H9 (cell line): ENCODE data around the gene DPYD. TPM values are rescaled to one million over a fixed set of nuclear protein-coding genes. Genes with fewer than 3 reads are reported as not detected.

ENCODE experiments used
- DNase-seq: peaks from one replicate; pipeline ENCODE4 v3.0.0-alpha.2; 2017
- H2AFZ ChIP-seq: one replicate; pipeline ENCODE4 v1.6.1; 2013; ENCODE audit warnings: mild to moderate bottlenecking, low read length, control low read depth, moderate library complexity
- H2AK5ac ChIP-seq: 2 replicates; pipeline ENCODE4 v1.6.1; 2013; ENCODE audit warnings: low read length, control low read depth, mixed read lengths; ENCODE audit not compliant: insufficient read length
- H2BK120ac ChIP-seq: one replicate; pipeline ENCODE4 v1.6.1; 2013; ENCODE audit warnings: low read depth, mild to moderate bottlenecking, low read length, control low read depth, inconsistent platforms; ENCODE audit not compliant: poor library complexity, severe bottlenecking
- H2BK12ac ChIP-seq: 2 replicates; pipeline ENCODE4 v1.6.1; 2013; ENCODE audit warnings: low read length, control low read depth, mixed read lengths, low read depth; ENCODE audit not compliant: insufficient read length
- H2BK15ac ChIP-seq: 2 replicates; pipeline ENCODE4 v1.6.1; 2013; ENCODE audit warnings: low read depth, low read length, control low read depth
- H2BK20ac ChIP-seq: one replicate; pipeline ENCODE4 v1.6.1; 2013; ENCODE audit warnings: low read depth, mild to moderate bottlenecking, low read length, control low read depth, inconsistent platforms; ENCODE audit not compliant: poor library complexity, severe bottlenecking
- H2BK5ac ChIP-seq: 2 replicates; pipeline ENCODE4 v1.6.1; 2013; ENCODE audit warnings: low read length, control low read depth, mixed read lengths; ENCODE audit not compliant: insufficient read length
- H3K14ac ChIP-seq: 2 replicates; pipeline ENCODE4 v1.6.1; 2013; ENCODE audit warnings: low read length, control low read depth; ENCODE audit not compliant: insufficient read depth
- H3K18ac ChIP-seq: 2 replicates; pipeline ENCODE4 v1.6.1; 2013; ENCODE audit warnings: low read depth, mild to moderate bottlenecking, mixed read lengths, low read length, control low read depth; ENCODE audit not compliant: insufficient read length
- H3K23ac ChIP-seq: 2 replicates; pipeline ENCODE4 v1.6.1; 2013; ENCODE audit warnings: low read length, control low read depth, mixed read lengths, low read depth; ENCODE audit not compliant: insufficient read length
- H3K23me2 ChIP-seq: 2 replicates; pipeline ENCODE4 v1.6.1; 2013; ENCODE audit warnings: low read depth, mild to moderate bottlenecking, mixed read lengths, low read length, control low read depth; ENCODE audit not compliant: insufficient read length, poor library complexity, severe bottlenecking
- H3K27ac ChIP-seq: 2 replicates; pipeline ENCODE4 v1.5.1; 2013; ENCODE audit warnings: low read length, control low read depth, mixed read lengths, low read depth; ENCODE audit not compliant: insufficient read length
- H3K27me3 ChIP-seq: 2 replicates; pipeline ENCODE4 v1.6.1; 2013; ENCODE audit warnings: low read length, control low read depth, inconsistent platforms; ENCODE audit not compliant: insufficient read depth
- H3K4ac ChIP-seq: 2 replicates; pipeline ENCODE4 v1.6.1; 2013; ENCODE audit warnings: low read depth, mild to moderate bottlenecking, control low read depth, inconsistent platforms, low read length, moderate library complexity
- H3K4me1 ChIP-seq: 2 replicates; pipeline ENCODE4 v1.6.1; 2013; ENCODE audit warnings: low read length, control low read depth, inconsistent platforms; ENCODE audit not compliant: insufficient read depth
- H3K4me2 ChIP-seq: 2 replicates; pipeline ENCODE4 v1.6.1; 2013; ENCODE audit warnings: low read length, control low read depth, mixed read lengths; ENCODE audit not compliant: insufficient read length, insufficient read depth
- H3K56ac ChIP-seq: 2 replicates; pipeline ENCODE4 v1.6.1; 2013; ENCODE audit warnings: low read depth, mild to moderate bottlenecking, mixed read lengths, low read length, control low read depth; ENCODE audit not compliant: insufficient read length
- H3K79me1 ChIP-seq: 2 replicates; pipeline ENCODE4 v1.6.1; 2013; ENCODE audit warnings: low read depth, mild to moderate bottlenecking, moderate library complexity, low read length, control low read depth, inconsistent platforms; ENCODE audit not compliant: insufficient read depth, poor library complexity, severe bottlenecking
- H3K79me2 ChIP-seq: 2 replicates; pipeline ENCODE4 v1.6.1; 2013; ENCODE audit warnings: low read length, control low read depth, inconsistent platforms; ENCODE audit not compliant: insufficient read depth
- H3K9ac ChIP-seq: 2 replicates; pipeline ENCODE4 v1.6.1; 2013; ENCODE audit warnings: low read length, control low read depth, mixed read lengths; ENCODE audit not compliant: insufficient read length; ENCODE audit errors: extremely low read depth
- H3K9me3 ChIP-seq: one replicate; pipeline ENCODE4 v1.6.1; 2013; ENCODE audit warnings: low read depth, low read length, inconsistent platforms; ENCODE audit not compliant: control insufficient read depth
- H3T11ph ChIP-seq: one replicate; pipeline ENCODE4 v1.6.1; 2013; ENCODE audit warnings: mild to moderate bottlenecking, low read length, control low read depth, inconsistent platforms
- H4K20me1 ChIP-seq: one replicate; pipeline ENCODE4 v1.6.1; 2013; ENCODE audit not compliant: control insufficient read depth, insufficient read length, insufficient read depth
- H4K5ac ChIP-seq: 2 replicates; pipeline ENCODE4 v1.6.1; 2013; ENCODE audit warnings: low read depth, mild to moderate bottlenecking, mixed read lengths, low read length, control low read depth; ENCODE audit not compliant: insufficient read length
- H4K8ac ChIP-seq: replicated peaks from 2 replicates; pipeline ENCODE4 v1.6.1; 2013; ENCODE audit warnings: low read length, control low read depth, mixed read lengths, low read depth; ENCODE audit not compliant: insufficient read length
- H4K91ac ChIP-seq: 2 replicates; pipeline ENCODE4 v1.6.1; 2013; ENCODE audit warnings: low read depth, mild to moderate bottlenecking, moderate library complexity, mixed read lengths, low read length, control low read depth; ENCODE audit not compliant: insufficient read length
- H3K27ac Mint-ChIP-seq, 3 experiments: 2 replicates in 2 of 3; 3 replicates in 1 of 3; pipeline ENCODE4 v1.8.0; 2020 to 2021; ENCODE audit warnings: mixed read lengths in 3 of 3, mild to moderate bottlenecking in 1 of 3, moderate library complexity in 1 of 3
- H3K27me3 Mint-ChIP-seq: 2 replicates; pipeline ENCODE4 v1.8.0; 2021; ENCODE audit warnings: low read depth, mild to moderate bottlenecking, moderate library complexity, mixed read lengths
- H3K36me3 Mint-ChIP-seq, 3 experiments: 2 replicates in 2 of 3; 3 replicates in 1 of 3; pipeline ENCODE4 v1.8.0; 2020 to 2021; ENCODE audit warnings: low read depth in 3 of 3, mixed read lengths in 3 of 3; ENCODE audit not compliant: insufficient read depth in 1 of 3
- H3K4me1 Mint-ChIP-seq, 2 experiments: 2 replicates each; pipeline ENCODE4 v1.8.0; 2020; ENCODE audit warnings: mixed read lengths in 2 of 2
- H3K4me3 Mint-ChIP-seq, 2 experiments: 2 replicates in 1 of 2; 3 replicates in 1 of 2; pipeline ENCODE4 v1.8.0; 2020 to 2021; ENCODE audit warnings: mild to moderate bottlenecking in 2 of 2, mixed read lengths in 2 of 2, moderate library complexity in 1 of 2
- H3K9me3 Mint-ChIP-seq, 2 experiments: 2 replicates in 1 of 2; 3 replicates in 1 of 2; pipeline ENCODE4 v1.8.0; 2020; ENCODE audit warnings: mild to moderate bottlenecking in 2 of 2, mixed read lengths in 2 of 2, moderate library complexity in 1 of 2
- WGBS: extraction: QIAGEN DNeasy Blood & Tissue Kit; methylation state at CpG from one replicate; pipeline ENCODE4 v1.1.7; 2013; ENCODE audit warnings: missing lambda C conversion rate, low lambda C conversion rate, mixed read lengths; ENCODE audit not compliant: insufficient read length; ENCODE audit errors: extremely low coverage; 5-methylcytosine and 5-hydroxymethylcytosine counted together
- total RNA-seq: library from RNA; stranded (reverse); gene quantifications from 2 replicates; pipeline ENCODE4 v1.2.1, GENCODE V29; 2021
- TF ChIP-seq, protein P1 (sequence below): fragments of 200-600 bp; sonication (generic); conservative IDR thresholded peaks from 3 replicates; pipeline ENCODE4 v1.8.0; 2021; ENCODE audit warnings: antibody characterized with exemption, mild to moderate bottlenecking

The DPYD gene
- total RNA-seq, 1 experiment from 2014 or later, result 0.37 TPM

DNA sequence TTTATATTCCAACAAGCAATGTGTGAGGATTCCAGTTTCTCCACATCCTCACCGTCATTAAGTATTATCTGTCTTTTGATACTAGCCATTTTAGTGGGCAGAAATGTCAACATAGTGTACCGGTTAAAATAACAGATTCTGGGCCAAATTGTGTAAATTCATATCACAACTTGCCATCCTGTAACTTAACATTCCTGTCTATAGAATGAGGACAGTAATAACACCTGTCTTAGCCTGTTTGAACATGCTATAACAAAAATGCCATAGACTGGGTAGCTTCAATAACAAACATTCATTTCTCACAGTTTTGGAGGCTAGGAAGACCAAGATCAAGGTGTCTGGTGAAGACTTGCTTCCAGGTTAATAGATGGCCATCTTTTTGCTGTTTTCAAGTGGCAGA, 708.2 kb downstream of the DPYD start:
- TF ChIP-seq, protein P1, sequence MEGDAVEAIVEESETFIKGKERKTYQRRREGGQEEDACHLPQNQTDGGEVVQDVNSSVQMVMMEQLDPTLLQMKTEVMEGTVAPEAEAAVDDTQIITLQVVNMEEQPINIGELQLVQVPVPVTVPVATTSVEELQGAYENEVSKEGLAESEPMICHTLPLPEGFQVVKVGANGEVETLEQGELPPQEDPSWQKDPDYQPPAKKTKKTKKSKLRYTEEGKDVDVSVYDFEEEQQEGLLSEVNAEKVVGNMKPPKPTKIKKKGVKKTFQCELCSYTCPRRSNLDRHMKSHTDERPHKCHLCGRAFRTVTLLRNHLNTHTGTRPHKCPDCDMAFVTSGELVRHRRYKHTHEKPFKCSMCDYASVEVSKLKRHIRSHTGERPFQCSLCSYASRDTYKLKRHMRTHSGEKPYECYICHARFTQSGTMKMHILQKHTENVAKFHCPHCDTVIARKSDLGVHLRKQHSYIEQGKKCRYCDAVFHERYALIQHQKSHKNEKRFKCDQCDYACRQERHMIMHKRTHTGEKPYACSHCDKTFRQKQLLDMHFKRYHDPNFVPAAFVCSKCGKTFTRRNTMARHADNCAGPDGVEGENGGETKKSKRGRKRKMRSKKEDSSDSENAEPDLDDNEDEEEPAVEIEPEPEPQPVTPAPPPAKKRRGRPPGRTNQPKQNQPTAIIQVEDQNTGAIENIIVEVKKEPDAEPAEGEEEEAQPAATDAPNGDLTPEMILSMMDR, result no peak
- no peak overlapping the region for H3T11ph ChIP-seq

More for the DNA sequence above, 708.2 kb downstream of the DPYD start:
- Mint-ChIP-seq H3K4me3 (no peak overlapping the region), H3K27me3 (no peaks in the 10 kb centered on the region), H3K4me1 (no peaks in the 10 kb centered on the region), H3K27ac (no peak overlapping the region), H3K36me3 (no peaks in the 10 kb centered on the region), H3K9me3 (no peaks in the 10 kb centered on the region)
- no peaks in the 10 kb centered on the region for H3K9me3 ChIP-seq
- H2BK12ac ChIP-seq, result no peak overlapping the region
- no peak overlapping the region for H3K9ac ChIP-seq
- no peak overlapping the region for H3K4ac ChIP-seq
- no peak overlapping the region for H3K14ac ChIP-seq
- H4K20me1 ChIP-seq, result no peaks in the 10 kb centered on the region
- H4K91ac ChIP-seq, result no peak overlapping the region
- H3K56ac ChIP-seq, result no peak overlapping the region
- no peak overlapping the region for H3K18ac ChIP-seq
- no peak overlapping the region for H2BK120ac ChIP-seq
- H3K23me2 ChIP-seq, result no peaks in the 10 kb centered on the region
- no peak overlapping the region for H2AFZ ChIP-seq
- H3K27ac ChIP-seq, result no peak overlapping the region
- no peaks in the 10 kb centered on the region for H3K27me3 ChIP-seq
- no peak overlapping the region for H2AK5ac ChIP-seq
- no peak overlapping the region for H4K5ac ChIP-seq
- H2BK15ac ChIP-seq, result no peak overlapping the region
- H2BK20ac ChIP-seq, result no peak overlapping the region
- WGBS, result no CpG with 5 or more reads among the region's 2 CpGs
- H3K79me2 ChIP-seq, result no peaks in the 10 kb centered on the region
- H3K23ac ChIP-seq, result no peak overlapping the region
- H3K4me1 ChIP-seq, result no peaks in the 10 kb centered on the region
- H4K8ac ChIP-seq, result no peak overlapping the region
- DNase-seq, result no peak
- H3K4me2 ChIP-seq, result no peak overlapping the region
- H3K79me1 ChIP-seq, result no peaks in the 10 kb centered on the region
- no peak overlapping the region for H2BK5ac ChIP-seq
